NCI-H1105 (cell line): ENCODE results near the gene NACA.

Experiments used
- DNase-seq: peaks from one replicate; lab custom pipeline; 2025; lab: John Stamatoyannopoulos, UW

Gene NACA

DNA sequence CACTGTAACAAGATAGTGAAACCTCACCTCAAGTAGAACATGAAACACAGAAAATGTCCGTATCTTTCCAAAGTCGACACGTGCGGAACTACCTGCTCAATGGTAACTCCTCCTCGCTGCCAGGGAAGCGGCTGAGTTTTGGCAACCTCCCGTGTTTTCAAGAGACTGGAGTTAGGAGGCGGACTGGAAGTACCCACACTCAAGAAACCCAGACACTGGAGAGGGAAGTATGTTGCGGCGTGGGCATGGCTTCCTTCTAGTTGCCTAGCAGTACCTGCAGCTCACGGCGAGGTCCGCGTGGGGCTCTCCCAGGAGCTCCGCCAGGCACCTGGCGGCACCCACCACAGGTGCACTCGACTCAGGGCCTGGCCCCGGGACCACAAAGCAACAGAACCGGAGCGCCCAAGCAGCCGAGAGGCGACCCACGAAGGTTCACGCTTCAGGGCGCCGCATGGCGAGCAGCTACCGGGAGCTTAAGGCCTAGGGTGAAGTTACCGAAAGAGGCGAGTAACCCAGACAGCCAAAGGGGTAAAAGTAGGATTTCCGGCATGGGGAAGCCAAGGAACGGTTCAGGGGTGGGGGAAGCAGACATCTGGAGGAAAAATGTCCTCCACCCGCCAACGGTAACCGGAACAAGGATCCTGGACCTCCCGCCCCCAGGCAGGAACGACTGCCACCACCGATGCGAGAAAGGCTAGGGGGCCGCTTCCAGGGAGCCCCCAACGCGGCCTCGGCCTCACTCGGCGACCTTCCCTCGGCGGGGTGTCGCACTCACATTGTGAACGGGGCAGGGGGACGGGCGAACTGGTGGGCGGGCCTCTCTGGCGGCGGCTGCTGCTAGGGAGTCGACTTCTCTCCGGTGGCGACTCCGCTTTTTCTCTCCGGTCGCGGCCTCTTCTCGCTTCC lies 37.6 kb downstream of the NACA start:
- no peak for DNase-seq

DNA sequence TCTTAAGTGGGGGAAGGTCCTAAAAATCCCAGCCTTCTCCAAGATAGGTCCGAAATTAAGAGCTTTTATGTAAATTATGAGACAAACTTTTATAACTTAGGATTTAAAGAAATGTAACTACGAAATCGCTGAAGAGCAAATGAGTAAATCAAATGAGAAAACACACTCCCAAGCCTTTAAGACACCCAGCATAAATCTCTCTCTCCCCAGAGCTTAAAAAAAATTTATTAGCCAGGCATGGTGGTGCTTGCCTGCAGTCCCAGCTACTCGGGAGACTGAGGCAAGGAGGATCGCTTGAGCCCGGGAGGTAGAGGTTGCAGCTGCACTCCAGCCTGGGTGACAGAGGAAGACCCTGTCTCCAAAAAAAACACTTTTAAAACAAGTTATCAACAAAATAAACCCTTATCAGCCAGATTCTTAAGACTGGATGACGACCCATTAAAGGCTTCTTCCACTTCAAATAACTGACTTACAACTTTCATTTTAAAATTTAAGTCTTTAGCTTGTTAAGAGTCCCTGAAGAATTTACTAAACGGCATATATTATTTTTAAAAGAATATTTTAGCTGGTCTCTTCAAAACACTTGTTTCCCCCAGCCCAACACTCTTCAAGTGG lies 40.2 kb downstream of the NACA start:
- no peak for DNase-seq

DNA sequence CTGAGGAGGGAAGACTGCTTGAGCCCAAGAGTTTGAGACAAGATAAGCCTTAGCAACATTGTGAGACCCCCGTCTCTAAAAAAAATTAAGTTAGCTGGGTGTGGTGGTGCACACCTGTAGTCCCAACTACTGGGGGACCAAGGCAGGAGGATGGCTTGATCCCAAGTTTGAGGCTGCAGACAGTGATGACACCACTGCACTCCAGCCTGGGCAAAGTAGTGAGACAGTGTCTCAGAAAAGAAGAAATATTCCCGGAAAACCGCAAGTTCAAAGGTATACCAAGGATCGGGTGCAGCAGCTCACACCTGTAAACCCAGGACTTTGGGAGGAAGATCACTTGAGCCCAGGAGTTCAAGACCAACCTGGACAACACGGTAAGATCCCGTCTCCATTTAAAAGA lies 42.8 kb downstream of the NACA start:
- no peak for DNase-seq

DNA sequence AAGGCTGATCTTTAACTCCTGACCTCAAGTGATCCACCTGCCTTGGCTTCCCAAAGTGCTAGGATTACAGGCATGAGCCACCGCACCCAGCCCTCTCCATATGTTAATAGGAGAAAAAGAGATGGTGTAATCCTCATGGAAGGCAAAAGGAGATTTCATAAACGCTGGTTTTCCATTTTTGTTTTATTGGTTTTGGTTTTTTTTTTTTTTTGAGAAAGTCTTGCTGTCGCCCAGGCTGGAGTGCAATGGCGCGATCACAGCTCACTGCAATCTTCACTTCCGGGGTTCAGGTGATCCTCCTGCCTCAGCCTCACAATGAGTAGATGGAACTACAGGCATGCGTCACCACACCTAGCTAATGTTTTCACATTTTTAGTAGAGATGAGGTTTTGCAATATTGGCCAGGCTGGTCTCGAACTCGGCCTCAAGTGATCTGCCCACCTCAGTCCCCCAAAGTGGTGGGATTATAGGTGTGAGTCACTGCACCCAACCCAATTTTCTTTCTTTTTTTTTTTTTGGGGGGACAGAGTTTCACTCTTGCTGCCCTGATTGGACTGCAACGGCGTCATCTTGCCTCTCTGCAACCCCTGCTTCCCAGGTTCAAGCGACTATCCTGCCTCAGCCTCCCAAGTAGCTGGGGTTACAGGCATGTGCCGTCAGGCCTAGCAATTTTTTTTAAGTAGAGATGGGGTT lies 45.1 kb downstream of the NACA start:
- no peak for DNase-seq

DNA sequence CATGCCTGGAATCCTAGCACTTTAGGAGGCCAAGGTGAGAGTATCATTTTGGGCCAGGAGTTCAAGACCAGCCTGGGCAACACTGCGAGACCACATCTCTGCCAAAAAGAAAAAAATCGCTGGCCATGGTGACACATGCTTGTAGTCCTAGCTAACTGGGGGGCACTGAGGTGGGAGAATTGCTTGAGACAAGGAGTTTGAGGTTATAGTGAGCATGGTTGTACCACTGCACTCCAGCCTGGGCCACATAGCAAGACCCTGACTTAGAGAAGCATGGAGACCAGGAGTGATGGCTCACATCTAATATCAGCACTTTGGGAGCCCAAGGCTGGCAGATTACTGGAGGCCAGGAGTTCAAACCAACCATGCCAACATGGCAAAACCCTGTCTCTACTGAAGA lies 46.2 kb downstream of the NACA start:
- DNase-seq = no peak

DNA sequence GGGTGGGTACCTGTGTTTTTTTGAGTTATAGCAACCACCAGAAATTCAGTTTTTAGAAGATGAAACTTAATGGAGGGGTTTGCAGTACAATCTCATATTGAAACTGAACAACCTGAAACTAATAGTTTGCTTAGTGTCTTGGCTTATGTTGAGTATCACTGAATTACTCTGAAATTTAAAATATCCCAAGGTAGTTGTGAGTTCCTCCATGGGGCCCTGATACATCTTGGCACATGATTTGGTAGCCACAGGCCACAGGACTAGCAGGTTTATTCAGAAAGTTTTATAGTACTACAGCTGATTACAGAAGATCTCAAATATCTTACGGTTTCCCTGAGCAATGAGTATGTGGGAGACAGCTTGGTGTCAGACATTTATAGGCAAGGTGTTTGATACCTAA lies 47.4 kb downstream of the NACA start:
- DNase-seq = no peak

DNA sequence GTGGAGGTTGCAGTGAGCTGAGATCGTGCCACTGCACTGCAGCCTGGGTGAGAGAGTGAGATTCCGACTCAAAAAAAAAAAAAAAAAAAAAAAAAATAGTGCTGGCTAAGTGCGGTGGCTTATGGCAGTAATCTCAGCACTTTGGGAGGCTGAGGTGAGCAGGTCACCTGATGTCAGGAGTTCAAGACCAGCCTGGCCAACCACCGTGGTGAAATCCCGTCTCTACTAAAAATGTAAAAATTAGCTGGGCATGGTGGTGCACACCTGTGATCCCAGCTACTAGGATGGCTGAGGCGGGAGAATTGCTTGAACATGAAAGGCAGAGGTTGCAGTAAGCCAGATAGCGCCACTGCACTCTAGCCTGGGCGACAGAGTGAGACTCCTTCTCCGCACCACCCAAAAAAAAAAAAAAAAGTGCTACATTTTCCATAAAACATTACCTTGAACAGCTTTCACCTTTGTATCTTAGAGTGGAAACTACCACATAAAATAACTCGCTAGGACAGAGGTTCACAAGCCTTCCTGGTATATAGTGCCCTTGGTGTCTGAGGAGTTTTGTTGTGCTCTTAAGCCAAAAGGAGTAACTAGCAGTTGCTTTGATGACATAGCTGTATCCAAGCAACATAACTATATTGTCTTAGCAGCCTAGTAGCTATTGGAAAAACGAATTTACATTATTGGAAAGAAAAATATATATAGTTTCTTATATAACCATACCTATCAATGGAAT lies 48.1 kb downstream of the NACA start:
- DNase-seq = no peak

DNA sequence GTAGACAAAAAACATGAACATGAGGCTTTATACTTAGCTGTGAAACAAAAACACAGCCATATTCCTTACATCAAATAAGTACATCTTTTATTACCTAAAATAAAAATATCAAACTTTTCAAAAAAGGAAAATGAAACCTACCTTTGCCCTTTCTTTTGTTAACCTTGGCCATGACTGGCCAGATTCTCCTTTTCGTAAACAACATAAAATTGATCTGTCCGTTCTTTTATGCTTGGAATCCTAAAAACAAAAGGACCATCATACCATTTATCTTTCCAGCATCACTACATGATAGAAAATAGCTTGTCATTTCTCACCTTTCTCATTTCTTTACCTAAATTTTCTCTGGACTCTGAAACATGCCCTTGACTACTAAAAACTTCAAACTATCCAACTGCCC lies 53.5 kb downstream of the NACA start:
- DNase-seq = no peak

DNA sequence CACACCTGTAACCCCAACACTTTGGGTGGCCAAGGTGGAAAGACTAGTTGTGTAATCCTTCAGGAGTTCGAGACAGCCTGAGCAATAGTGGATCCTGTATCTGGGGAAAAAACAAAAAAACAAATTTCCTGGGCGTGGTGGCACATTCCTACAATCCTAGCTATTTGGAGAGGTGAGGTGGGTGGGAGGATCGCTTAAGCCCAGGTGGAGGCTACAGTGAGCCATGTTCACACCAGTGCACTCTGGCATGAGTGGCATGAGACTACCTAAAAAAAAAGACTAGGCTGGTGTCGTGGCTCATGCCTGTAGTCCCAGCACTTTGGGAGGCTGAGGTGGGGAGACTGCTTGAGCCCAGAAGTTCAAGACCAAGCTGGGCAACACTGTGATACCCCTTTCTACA lies 54.3 kb downstream of the NACA start:
- DNase-seq = no peak

DNA sequence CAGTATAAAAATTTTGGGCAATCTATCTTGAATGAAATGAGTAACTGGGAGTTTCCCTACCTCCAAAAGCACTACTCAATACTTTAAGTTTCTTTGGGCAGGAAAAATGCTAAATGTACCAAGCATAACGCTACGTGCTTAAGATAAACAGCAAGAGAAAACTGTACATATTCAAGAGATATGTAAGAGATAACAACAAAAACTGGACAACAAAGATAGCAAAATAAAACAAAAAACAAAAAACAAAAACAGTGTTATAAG lies 57.0 kb downstream of the NACA start:
- DNase-seq = no peak
